OCI-LY7 (cell line): ENCODE data around the gene NPR3.

Experiments used
- CTCF ChIP-seq: fragments of 200-600 bp; sonication (generic); conservative IDR thresholded peaks from 2 replicates; pipeline ENCODE4 v1.5.1; 2014; ENCODE audit warnings: mild to moderate bottlenecking, antibody characterized with exemption, low read length, moderate library complexity, mixed read lengths
- EZH2phosphoT487 ChIP-seq: fragments of 200-600 bp; sonication (generic); IDR thresholded peaks from 2 replicates; pipeline ENCODE4 v1.6.1; 2018; ENCODE audit warnings: low read depth, borderline replicate concordance, mild to moderate bottlenecking, mixed run types, antibody characterized with exemption, low read length, moderate library complexity, mixed read lengths

- TF ChIP-seq CTCF, result no peak
- no peak for TF ChIP-seq EZH2phosphoT487
These were observed at the start of gene NPR3 for GRCh38 chr5:32710550-32711361.
